Measurements from ENCODE around the gene GSG1L2. TPM values are rescaled to one million over a fixed set of nuclear protein-coding genes. Genes with fewer than 3 reads are reported as not detected.

GSG1L2 gene
- total RNA-seq, 1 donor from 2014 or later, result not detected

DNA sequence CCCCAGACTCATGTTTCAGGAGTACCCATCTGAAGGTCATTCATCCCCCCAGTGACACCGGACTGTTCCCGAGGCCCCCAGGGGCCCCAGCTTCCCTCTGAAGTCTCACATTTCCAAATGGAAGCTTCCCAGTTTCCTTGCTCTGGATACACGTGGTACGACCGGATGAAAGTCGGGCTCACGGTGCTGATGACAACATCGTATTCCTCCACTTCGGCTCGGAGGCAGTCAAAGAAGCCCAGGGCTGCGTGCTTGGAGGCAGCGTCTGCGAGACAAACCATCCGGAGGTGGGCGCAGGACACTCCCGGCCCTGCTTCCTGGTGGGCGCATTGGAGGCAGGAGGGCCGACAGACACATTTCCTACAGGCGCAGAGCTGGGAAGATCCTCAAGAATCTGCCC lies 49.2 kb downstream of the GSG1L2 start:
- no peaks in the 10 kb centered on the region for H3F3A ChIP-seq (ENCODE audit: low read depth)
- H4K20me1 ChIP-seq (ENCODE audit: low read depth), result no peaks in the 10 kb centered on the region
- no peaks in the 10 kb centered on the region for H3K4me1 ChIP-seq
- Mint-ChIP-seq H3K9me3 (peaks cover 9% of the 10 kb centered on the region), H3K27me3 (ENCODE audit: insufficient read depth, low read depth) (no peaks in the 10 kb centered on the region), H3K27ac (no peak overlapping the region), H3K36me3 (no peaks in the 10 kb centered on the region), H3K4me1 (no peaks in the 10 kb centered on the region), H3K4me3 (no peak overlapping the region)
- H3K9me3 ChIP-seq (ENCODE audit: low read depth), result no peaks in the 10 kb centered on the region
- H3K4me3 ChIP-seq, result no peak overlapping the region
- no peak for TF ChIP-seq CTCF (IDR thresholded peaks at IDR 0.05)
- TF ChIP-seq EZH2 (IDR thresholded peaks at IDR 0.05), result no peak
- no peak for TF ChIP-seq EZH2phosphoT487 (IDR thresholded peaks at IDR 0.05)
- H3K4me2 ChIP-seq, result no peak overlapping the region
- H3K27me3 ChIP-seq, result no peaks in the 10 kb centered on the region
- H3K36me3 ChIP-seq, result no peaks in the 10 kb centered on the region
- H3K9ac ChIP-seq, result no peak overlapping the region
- no peak overlapping the region for H2AFZ ChIP-seq (replicated peaks)
- H3K27ac ChIP-seq, result no peak overlapping the region
- no peak for DNase-seq (ENCODE audit: low spot score)
- no peaks in the 10 kb centered on the region for H3K79me2 ChIP-seq (ENCODE audit: low read depth)

DNA sequence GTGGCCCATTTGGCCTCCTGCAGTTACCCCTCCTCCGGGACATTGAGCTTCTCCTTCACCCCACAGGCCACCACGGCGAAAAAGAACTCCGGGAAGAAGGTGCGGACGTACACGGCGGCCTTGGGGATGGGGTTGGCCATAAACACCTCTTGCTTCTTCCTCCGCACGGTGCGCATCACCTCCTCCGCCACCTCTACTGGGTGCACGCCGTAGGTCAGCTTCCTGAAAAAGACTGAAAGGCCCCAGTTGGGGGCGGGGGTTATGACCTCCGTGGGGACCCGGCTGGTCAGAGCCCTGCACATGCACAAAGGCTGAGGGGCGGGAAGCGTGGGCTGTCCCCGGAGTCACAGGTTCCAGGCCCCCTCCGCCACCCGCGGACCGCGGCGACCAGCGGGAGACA lies 50.4 kb downstream of the GSG1L2 start:
- no peaks in the 10 kb centered on the region for H3F3A ChIP-seq (ENCODE audit: low read depth)
- TF ChIP-seq CTCF (IDR thresholded peaks at IDR 0.05), result no peak
- TF ChIP-seq EZH2phosphoT487 (IDR thresholded peaks at IDR 0.05), result no peak
- TF ChIP-seq EZH2 (IDR thresholded peaks at IDR 0.05), result no peak
- peaks cover 6% of the 10 kb centered on the region for H3K9me3 Mint-ChIP-seq
- no peak overlapping the region for H3K27ac ChIP-seq
- no peaks in the 10 kb centered on the region for H3K79me2 ChIP-seq (ENCODE audit: low read depth)
- H3K27me3 Mint-ChIP-seq (ENCODE audit: insufficient read depth, low read depth), result no peaks in the 10 kb centered on the region
- H3K4me1 Mint-ChIP-seq, result no peaks in the 10 kb centered on the region
- H3K27ac Mint-ChIP-seq, result no peak overlapping the region
- no peak overlapping the region for H3K4me3 ChIP-seq
- H3K27me3 ChIP-seq, result no peaks in the 10 kb centered on the region
- H3K9ac ChIP-seq, result no peak overlapping the region
- no peak for DNase-seq (ENCODE audit: low spot score)
- no peaks in the 10 kb centered on the region for H4K20me1 ChIP-seq (ENCODE audit: low read depth)
- H3K9me3 ChIP-seq (ENCODE audit: low read depth), result no peaks in the 10 kb centered on the region
- H2AFZ ChIP-seq (replicated peaks), result no peak overlapping the region
- no peaks in the 10 kb centered on the region for H3K36me3 Mint-ChIP-seq
- no peaks in the 10 kb centered on the region for H3K36me3 ChIP-seq
- no peak overlapping the region for H3K4me2 ChIP-seq
- no peaks in the 10 kb centered on the region for H3K4me1 ChIP-seq
- no peak overlapping the region for H3K4me3 Mint-ChIP-seq

- no peak overlapping the region for H3K4me3 Mint-ChIP-seq
- Histone ChIP-seq H3K4me1 (no peaks in the 10 kb centered on the region), H3K27me3 (no peaks in the 10 kb centered on the region), H3K9ac (no peak overlapping the region), H2AFZ (replicated peaks) (no peak overlapping the region), H3K27ac (no peak overlapping the region), H4K20me1 (ENCODE audit: low read depth) (no peaks in the 10 kb centered on the region), H3K9me3 (ENCODE audit: low read depth) (no peaks in the 10 kb centered on the region), H3K4me2 (no peak overlapping the region), H3K79me2 (ENCODE audit: low read depth) (no peaks in the 10 kb centered on the region), H3K36me3 (no peaks in the 10 kb centered on the region), H3K4me3 (no peak overlapping the region), H3F3A (ENCODE audit: low read depth) (no peaks in the 10 kb centered on the region)
- no peaks in the 10 kb centered on the region for H3K4me1 Mint-ChIP-seq
- peaks cover 7% of the 10 kb centered on the region for H3K27me3 Mint-ChIP-seq (ENCODE audit: insufficient read depth, low read depth)
- H3K36me3 Mint-ChIP-seq, result no peaks in the 10 kb centered on the region
- no peak for DNase-seq (ENCODE audit: low spot score)
- TF ChIP-seq CTCF (IDR thresholded peaks at IDR 0.05) (no peak), EZH2phosphoT487 (IDR thresholded peaks at IDR 0.05) (no peak), EZH2 (IDR thresholded peaks at IDR 0.05) (no peak)
- no peaks in the 10 kb centered on the region for H3K9me3 Mint-ChIP-seq
- H3K27ac Mint-ChIP-seq, result no peak overlapping the region
These were observed 52.7 kb downstream of the GSG1L2 start for GRCh38 chr17:9769036-9769695.

All from neural progenitor cell (in vitro differentiated cells).